ENCODE measurements around the gene SALL2. TPM values are rescaled to one million over a fixed set of nuclear protein-coding genes. Genes with fewer than 3 reads are reported as not detected.

The SALL2 gene
- total RNA-seq, 1 donor from 2014 or later = 5.2 TPM

DNA sequence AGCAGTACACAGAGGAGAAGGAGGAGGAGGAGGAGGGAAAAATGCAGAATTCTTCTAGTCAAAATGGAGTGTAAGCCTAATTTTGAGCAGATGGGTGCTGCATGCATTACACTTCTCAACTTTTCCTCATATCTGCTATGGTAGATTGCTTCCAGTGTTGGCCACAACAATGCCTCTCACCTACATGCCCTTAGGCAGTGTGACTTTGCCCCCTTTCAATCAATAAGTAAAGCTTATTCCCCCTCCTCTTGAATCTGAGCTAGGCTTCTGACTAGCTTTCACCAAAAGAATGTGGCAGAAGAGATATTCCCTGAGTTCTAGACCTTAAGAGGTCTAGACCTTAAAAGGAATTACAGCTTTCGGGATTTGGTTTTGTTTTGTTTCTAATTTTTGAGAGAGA is 11.8 kb downstream of the SALL2 start:
- H3K27me3 ChIP-seq (ENCODE audit: control insufficient read depth in 3 of 3, insufficient read depth in 3 of 3, low read length in 3 of 3) = no peaks in the 10 kb centered on the region
- H3K27ac ChIP-seq (ENCODE audit: low read depth, low read length) = no peak overlapping the region
- H3K4me3 ChIP-seq (ENCODE audit: low read length in 3 of 3) = no peak overlapping the region
- H3K9ac ChIP-seq (ENCODE audit: low read depth in 1 of 3, low read length in 3 of 3) = no peak overlapping the region
- H3K4me1 ChIP-seq (ENCODE audit: control insufficient read depth in 3 of 3, insufficient read depth in 3 of 3, low read length in 3 of 3) = peaks cover 10 to 16% (median 11%) of the 10 kb centered on the region in 3 donors
- no peaks in the 10 kb centered on the region for H3K9me3 ChIP-seq (ENCODE audit: control insufficient read depth in 3 of 3, low read length in 3 of 3)
- peaks cover 0 to 2% (median 0%) of the 10 kb centered on the region in 3 donors for H3K36me3 ChIP-seq (ENCODE audit: control insufficient read depth in 3 of 3, insufficient read depth in 3 of 3, low read length in 3 of 3)

DNA sequence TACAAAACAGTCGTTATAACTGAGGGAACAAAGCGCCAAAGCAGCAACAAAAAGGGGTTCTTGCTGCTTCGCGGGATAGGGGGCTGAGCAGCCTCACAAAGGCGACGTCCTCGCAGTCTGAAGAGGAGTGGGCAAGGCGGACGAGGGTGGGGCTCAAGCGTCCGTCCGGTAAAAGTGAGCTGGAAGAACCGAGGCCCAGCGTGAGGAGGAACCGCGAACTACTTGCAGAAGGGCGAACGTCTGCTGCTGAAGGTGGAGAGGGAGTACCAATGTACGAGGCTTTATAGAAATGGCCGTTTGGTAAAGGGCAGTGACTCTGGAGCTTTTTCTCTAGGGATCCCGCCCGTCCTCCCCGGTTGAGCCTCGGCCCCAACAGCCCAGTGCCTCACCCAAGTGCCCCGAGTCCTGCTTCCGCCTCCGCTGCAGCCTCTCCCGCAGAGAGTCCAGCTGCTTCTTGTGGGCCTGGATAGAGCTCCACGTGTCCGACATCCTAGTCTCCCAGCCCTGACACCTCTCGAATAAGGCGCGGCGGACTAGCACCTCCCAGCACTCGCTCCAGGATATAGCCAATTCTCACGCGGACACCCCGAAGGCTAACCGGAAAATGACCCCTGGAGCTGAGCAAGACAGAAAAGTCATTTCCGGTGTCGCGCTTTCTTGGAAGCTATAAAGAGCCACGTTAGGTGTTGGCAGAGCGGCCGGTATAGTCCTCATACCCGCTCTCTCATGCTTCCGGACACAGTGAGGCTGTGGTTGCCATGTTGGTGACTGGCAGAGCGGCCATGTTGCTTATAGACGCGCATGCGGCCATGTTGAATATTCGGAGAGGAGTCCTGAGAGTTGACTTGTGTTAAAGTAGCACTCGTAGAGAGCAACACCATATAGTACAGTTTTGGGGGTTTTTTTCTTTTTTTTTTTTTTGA is 15.2 kb downstream of the SALL2 start, which contains the start of gene METTL3:
METTL3 (minus strand) TSS at position 606 of the 923 bp plus-strand sequence; CDS start at position 489, 117 bp downstream.
- Histone ChIP-seq H3K9ac (ENCODE audit: low read depth in 1 of 3, low read length in 3 of 3) (peak within 1 kb of the TSS; percentile 94 to 96 (median 95)), H3K27me3 (ENCODE audit: control insufficient read depth in 3 of 3, insufficient read depth in 3 of 3, low read length in 3 of 3) (no peaks in the 10 kb centered on the region), H3K36me3 (ENCODE audit: control insufficient read depth in 3 of 3, insufficient read depth in 3 of 3, low read length in 3 of 3) (peaks cover 4 to 6% (median 5%) of the 10 kb centered on the region in 3 donors), H3K27ac (ENCODE audit: low read depth, low read length) (peak within 1 kb of the TSS; percentile 84), H3K9me3 (ENCODE audit: control insufficient read depth in 3 of 3, low read length in 3 of 3) (no peaks in the 10 kb centered on the region), H3K4me1 (ENCODE audit: control insufficient read depth in 3 of 3, insufficient read depth in 3 of 3, low read length in 3 of 3) (peaks cover 10 to 21% (median 11%) of the 10 kb centered on the region in 3 donors), H3K4me3 (ENCODE audit: low read length in 3 of 3) (peak within 1 kb of the TSS; percentile 92 to 99 (median 96))

DNA sequence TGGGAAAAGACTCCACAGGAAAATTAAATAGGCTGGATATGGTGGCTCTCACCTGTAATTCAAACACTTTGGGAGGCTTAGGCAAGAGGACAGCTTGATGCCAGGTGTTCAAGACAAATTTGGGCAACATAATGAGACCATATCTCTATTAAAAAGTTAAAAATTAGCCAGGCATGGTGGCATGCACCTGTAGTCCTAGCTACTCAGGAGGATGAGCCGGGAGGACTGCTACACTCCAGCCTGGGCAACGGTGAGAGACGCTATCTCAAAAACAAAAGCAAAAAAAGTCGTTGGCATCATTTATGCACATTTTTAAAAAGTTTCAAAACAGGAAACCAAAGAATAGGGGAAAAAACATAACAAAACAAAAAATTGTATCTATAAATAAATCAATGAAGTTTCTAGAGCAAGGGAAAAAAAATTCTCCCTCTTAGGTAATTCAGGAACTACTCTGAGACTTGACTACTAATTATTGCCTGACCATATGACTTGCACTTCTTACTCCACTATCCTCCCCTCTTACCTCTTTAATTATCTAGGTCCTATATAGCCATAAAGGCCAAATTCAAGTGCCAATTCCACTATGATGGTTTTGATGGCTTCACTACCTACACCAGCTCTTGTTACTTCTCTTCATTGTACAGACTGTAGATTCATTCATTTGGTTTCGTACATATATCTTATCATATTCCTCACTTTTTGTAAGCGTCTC is 16.6 kb downstream of the SALL2 start:
- Histone ChIP-seq H3K36me3 (ENCODE audit: control insufficient read depth in 3 of 3, insufficient read depth in 3 of 3, low read length in 3 of 3) (peaks cover 4 to 6% (median 5%) of the 10 kb centered on the region in 3 donors), H3K27me3 (ENCODE audit: control insufficient read depth in 3 of 3, insufficient read depth in 3 of 3, low read length in 3 of 3) (no peaks in the 10 kb centered on the region), H3K4me1 (ENCODE audit: control insufficient read depth in 3 of 3, insufficient read depth in 3 of 3, low read length in 3 of 3) (peaks cover 10 to 21% (median 11%) of the 10 kb centered on the region in 3 donors), H3K9ac (ENCODE audit: low read depth in 1 of 3, low read length in 3 of 3) (peak overlapping the region in 2 of 3 donors; percentile 94 to 96), H3K27ac (ENCODE audit: low read depth, low read length) (no peak overlapping the region), H3K9me3 (ENCODE audit: control insufficient read depth in 3 of 3, low read length in 3 of 3) (no peaks in the 10 kb centered on the region), H3K4me3 (ENCODE audit: low read length in 3 of 3) (peak overlapping the region; percentile 92 to 99 (median 96))

DNA sequence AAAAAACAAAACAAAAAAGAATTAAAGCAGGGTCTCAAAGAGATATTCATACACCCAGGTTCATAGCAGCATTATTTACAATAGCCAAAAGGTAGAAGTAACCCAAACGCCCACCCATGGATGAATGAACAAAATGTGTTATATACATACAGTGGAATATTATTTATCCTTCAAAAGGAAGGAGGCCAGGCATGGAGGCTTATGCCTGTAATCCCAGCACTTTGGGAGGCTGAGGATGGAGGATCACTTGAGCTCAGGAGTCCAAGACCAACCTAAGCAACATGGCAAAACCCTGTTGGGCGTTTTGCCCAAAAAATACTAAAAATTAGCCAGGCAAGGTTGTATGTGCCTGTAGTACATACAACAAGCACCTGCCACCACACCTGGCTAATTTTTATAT is 19.6 kb downstream of the SALL2 start:
- Histone ChIP-seq H3K27me3 (ENCODE audit: control insufficient read depth in 3 of 3, insufficient read depth in 3 of 3, low read length in 3 of 3) (no peaks in the 10 kb centered on the region), H3K27ac (ENCODE audit: low read depth, low read length) (no peak overlapping the region), H3K9ac (ENCODE audit: low read depth in 1 of 3, low read length in 3 of 3) (no peak overlapping the region), H3K9me3 (ENCODE audit: control insufficient read depth in 3 of 3, low read length in 3 of 3) (no peaks in the 10 kb centered on the region), H3K4me3 (ENCODE audit: low read length in 3 of 3) (no peak overlapping the region), H3K36me3 (ENCODE audit: control insufficient read depth in 3 of 3, insufficient read depth in 3 of 3, low read length in 3 of 3) (peaks cover 18 to 27% (median 20%) of the 10 kb centered on the region in 3 donors), H3K4me1 (ENCODE audit: control insufficient read depth in 3 of 3, insufficient read depth in 3 of 3, low read length in 3 of 3) (peaks cover 9 to 21% (median 11%) of the 10 kb centered on the region in 3 donors)

DNA sequence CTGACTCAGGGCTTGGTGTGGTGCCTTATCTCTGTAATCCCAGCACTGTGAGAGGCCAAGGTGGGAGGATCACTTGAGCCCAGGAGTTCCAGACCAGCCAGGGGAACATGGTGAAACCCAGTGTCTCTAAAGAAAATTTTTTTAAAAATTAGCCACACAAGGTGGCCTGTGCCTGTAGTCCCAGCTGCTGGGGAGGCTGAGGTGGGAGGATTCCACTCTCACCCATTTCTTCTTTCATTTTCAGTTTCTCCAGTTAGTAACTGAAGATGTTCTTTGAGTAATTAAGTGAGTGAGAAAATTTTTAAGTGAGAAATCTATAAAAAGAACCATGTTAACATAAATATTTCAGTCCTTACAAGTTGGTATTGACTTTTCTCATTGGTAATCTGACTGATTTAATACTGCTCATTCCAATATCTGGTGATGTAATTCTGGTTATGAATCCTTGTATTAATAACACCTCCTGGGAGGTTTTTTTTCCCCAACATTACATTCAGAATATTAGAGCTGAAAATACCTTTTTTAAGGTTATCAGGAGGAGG is 21.1 kb downstream of the SALL2 start:
- Histone ChIP-seq H3K4me3 (ENCODE audit: low read length in 3 of 3) (no peak overlapping the region), H3K9ac (ENCODE audit: low read depth in 1 of 3, low read length in 3 of 3) (no peak overlapping the region), H3K27ac (ENCODE audit: low read depth, low read length) (no peak overlapping the region), H3K9me3 (ENCODE audit: control insufficient read depth in 3 of 3, low read length in 3 of 3) (no peaks in the 10 kb centered on the region), H3K4me1 (ENCODE audit: control insufficient read depth in 3 of 3, insufficient read depth in 3 of 3, low read length in 3 of 3) (peaks cover 3 to 13% (median 5%) of the 10 kb centered on the region in 3 donors), H3K36me3 (ENCODE audit: control insufficient read depth in 3 of 3, insufficient read depth in 3 of 3, low read length in 3 of 3) (peaks cover 22 to 40% (median 34%) of the 10 kb centered on the region in 3 donors), H3K27me3 (ENCODE audit: control insufficient read depth in 3 of 3, insufficient read depth in 3 of 3, low read length in 3 of 3) (no peaks in the 10 kb centered on the region)

DNA sequence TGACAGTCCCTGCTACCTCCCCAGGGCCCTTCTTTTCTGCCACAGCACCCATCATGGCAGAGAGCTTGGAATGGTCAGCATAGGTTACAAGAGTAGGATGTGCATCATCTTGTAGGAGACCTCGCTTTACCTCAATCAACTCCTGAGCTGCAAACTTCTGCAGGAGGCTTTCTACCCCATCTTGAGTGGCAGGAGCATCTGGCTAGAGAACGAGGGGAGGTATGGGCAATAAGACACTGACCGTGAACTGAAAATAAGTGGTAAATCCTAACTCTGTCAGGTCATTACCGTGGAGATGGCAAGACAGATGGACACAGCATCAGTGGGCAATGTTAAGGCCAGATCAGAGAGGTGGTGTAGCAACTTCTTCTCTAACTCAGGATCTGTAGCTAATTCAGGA is 22.8 kb downstream of the SALL2 start:
- Histone ChIP-seq H3K9me3 (ENCODE audit: control insufficient read depth in 3 of 3, low read length in 3 of 3) (no peaks in the 10 kb centered on the region), H3K36me3 (ENCODE audit: control insufficient read depth in 3 of 3, insufficient read depth in 3 of 3, low read length in 3 of 3) (peaks cover 26 to 54% (median 47%) of the 10 kb centered on the region in 3 donors)

DNA sequence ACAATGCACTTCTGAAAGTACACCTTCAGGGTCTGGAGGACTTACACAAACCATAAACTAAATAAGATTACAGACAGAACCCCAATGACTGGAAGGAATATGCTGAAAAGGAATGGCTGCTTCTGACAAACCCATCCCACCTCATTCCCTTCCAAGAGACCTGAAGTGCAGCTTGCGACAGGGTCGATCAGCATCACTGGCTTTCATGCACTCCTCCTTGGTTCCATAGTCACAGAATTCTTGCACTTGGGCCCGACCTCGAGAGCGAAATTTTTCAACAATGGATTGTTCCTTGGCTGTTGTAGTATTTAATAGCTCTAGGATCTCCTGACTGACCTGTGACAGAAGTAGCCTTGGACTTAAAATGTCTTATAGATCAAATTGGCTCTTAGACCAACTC is 24.6 kb downstream of the SALL2 start:
- no peak overlapping the region for H3K4me3 ChIP-seq (ENCODE audit: low read length in 3 of 3)
- H3K9me3 ChIP-seq (ENCODE audit: control insufficient read depth in 3 of 3, low read length in 3 of 3) = no peaks in the 10 kb centered on the region
- H3K27ac ChIP-seq (ENCODE audit: low read depth, low read length) = no peak overlapping the region
- H3K4me1 ChIP-seq (ENCODE audit: control insufficient read depth in 3 of 3, insufficient read depth in 3 of 3, low read length in 3 of 3) = no peaks in the 10 kb centered on the region
- H3K27me3 ChIP-seq (ENCODE audit: control insufficient read depth in 3 of 3, insufficient read depth in 3 of 3, low read length in 3 of 3) = no peaks in the 10 kb centered on the region
- peaks cover 27 to 58% (median 53%) of the 10 kb centered on the region in 3 donors for H3K36me3 ChIP-seq (ENCODE audit: control insufficient read depth in 3 of 3, insufficient read depth in 3 of 3, low read length in 3 of 3)
- no peak overlapping the region for H3K9ac ChIP-seq (ENCODE audit: low read depth in 1 of 3, low read length in 3 of 3)

More for the DNA sequence above, 22.8 kb downstream of the SALL2 start:
- no peak overlapping the region for H3K27ac ChIP-seq (ENCODE audit: low read depth, low read length)
- H3K4me3 ChIP-seq (ENCODE audit: low read length in 3 of 3) = no peak overlapping the region
- H3K4me1 ChIP-seq (ENCODE audit: control insufficient read depth in 3 of 3, insufficient read depth in 3 of 3, low read length in 3 of 3) = no peaks in the 10 kb centered on the region
- H3K27me3 ChIP-seq (ENCODE audit: control insufficient read depth in 3 of 3, insufficient read depth in 3 of 3, low read length in 3 of 3) = no peaks in the 10 kb centered on the region
- no peak overlapping the region for H3K9ac ChIP-seq (ENCODE audit: low read depth in 1 of 3, low read length in 3 of 3)

DNA sequence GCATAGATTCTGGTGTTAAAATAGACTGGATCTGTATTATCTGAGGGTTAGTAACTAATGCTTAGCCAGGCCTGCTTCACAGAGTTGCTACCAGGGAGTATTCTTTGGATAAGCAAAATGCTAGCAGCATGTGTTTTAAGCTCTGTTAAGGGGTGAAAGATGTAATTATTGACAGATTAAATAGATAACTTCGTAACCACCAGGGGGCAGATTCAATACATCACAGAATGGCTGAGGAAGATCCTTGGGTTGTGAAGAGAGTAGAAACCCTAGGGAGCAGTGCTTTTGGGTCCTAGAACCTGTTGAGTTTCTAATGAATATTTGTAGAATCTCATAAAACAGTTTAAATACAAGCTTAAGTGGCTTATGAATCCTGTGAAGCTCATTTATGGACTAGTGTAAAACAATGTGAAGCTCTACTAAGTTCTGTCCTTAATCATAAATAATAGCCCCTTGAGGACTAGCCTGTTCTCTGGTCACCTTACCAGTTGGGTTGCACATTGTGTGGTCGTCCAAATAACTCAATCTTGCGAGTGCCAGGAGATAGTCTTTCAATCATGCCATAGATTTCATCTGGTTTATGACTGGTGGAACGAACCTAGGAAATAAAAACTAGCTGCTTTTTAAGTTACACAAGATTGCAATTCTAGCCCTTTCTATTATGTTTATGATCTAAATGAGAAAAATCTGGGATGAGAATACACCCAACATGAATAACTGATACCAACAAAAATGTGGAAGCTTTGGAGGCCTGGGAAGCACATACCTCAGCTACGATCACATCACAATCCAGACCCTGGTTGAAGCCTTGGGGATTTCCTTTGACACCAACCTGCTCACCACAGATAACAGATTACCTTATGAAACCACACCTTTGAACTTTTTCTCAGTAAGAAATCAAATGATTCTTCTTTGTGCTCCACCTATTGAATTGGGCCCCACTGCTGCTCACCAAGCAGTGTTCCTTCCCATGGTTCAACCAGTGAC is 27.3 kb downstream of the SALL2 start:
- H3K27ac ChIP-seq (ENCODE audit: low read depth, low read length) = no peak overlapping the region

DNA sequence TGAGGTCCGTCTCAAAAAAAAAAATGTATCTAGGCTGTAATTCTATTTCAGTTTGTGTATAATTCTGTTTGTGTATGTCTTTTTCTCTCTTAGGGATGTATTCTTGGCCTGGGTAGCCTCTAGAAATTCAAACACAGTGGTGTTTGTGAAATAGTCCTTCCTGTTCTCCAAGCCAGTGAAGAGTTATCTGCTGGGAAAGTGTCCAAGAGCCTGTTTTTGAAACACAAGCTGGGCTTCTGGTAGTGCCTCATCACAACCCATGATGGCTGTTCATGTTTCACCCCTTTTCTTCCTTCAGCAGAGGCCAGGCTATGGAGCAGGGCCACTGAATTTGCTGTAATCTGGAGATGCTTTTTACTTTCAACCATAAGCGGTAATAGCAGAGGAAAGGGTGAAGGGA is 29.7 kb downstream of the SALL2 start:
- Histone ChIP-seq H3K27me3 (ENCODE audit: control insufficient read depth in 3 of 3, insufficient read depth in 3 of 3, low read length in 3 of 3) (no peaks in the 10 kb centered on the region), H3K36me3 (ENCODE audit: control insufficient read depth in 3 of 3, insufficient read depth in 3 of 3, low read length in 3 of 3) (peaks cover 41 to 66% (median 65%) of the 10 kb centered on the region in 3 donors), H3K27ac (ENCODE audit: low read depth, low read length) (no peak overlapping the region), H3K9me3 (ENCODE audit: control insufficient read depth in 3 of 3, low read length in 3 of 3) (no peaks in the 10 kb centered on the region), H3K4me1 (ENCODE audit: control insufficient read depth in 3 of 3, insufficient read depth in 3 of 3, low read length in 3 of 3) (no peaks in the 10 kb centered on the region), H3K9ac (ENCODE audit: low read depth in 1 of 3, low read length in 3 of 3) (no peak overlapping the region), H3K4me3 (ENCODE audit: low read length in 3 of 3) (no peak overlapping the region)

More for the DNA sequence above, 27.3 kb downstream of the SALL2 start:
- no peaks in the 10 kb centered on the region for H3K4me1 ChIP-seq (ENCODE audit: control insufficient read depth in 3 of 3, insufficient read depth in 3 of 3, low read length in 3 of 3)
- H3K27me3 ChIP-seq (ENCODE audit: control insufficient read depth in 3 of 3, insufficient read depth in 3 of 3, low read length in 3 of 3) = no peaks in the 10 kb centered on the region
- no peak overlapping the region for H3K4me3 ChIP-seq (ENCODE audit: low read length in 3 of 3)
- peaks cover 40 to 74% (median 68%) of the 10 kb centered on the region in 3 donors for H3K36me3 ChIP-seq (ENCODE audit: control insufficient read depth in 3 of 3, insufficient read depth in 3 of 3, low read length in 3 of 3)
- H3K9me3 ChIP-seq (ENCODE audit: control insufficient read depth in 3 of 3, low read length in 3 of 3) = no peaks in the 10 kb centered on the region
- H3K9ac ChIP-seq (ENCODE audit: low read depth in 1 of 3, low read length in 3 of 3) = no peak overlapping the region
